ENCODE results near the gene ADAMTS19. TPM values are rescaled to one million over a fixed set of nuclear protein-coding genes. Genes with fewer than 3 reads are reported as not detected.
"Not testable (repeated sequence)": the region's sequence is repeated elsewhere in the genome, so short reads cannot be mapped to it uniquely, and the experiment has no call there.

Gene ADAMTS19
- total RNA-seq, 1 experiment from 2014 or later: 2.5 TPM

- no peaks in the 10 kb centered on the region for H3K4me1 ChIP-seq (ENCODE audit: low read length)
- no peak overlapping the region for H3K4me2 ChIP-seq (ENCODE audit: low read depth, low read length, poor library complexity, severe bottlenecking)
- no peak overlapping the region for H3K4me3 ChIP-seq (ENCODE audit: low read length)
- H2AFZ ChIP-seq (ENCODE audit: low read length): no peak overlapping the region
- no peak overlapping the region for H3K27ac ChIP-seq (ENCODE audit: low read length)
- H3K36me3 ChIP-seq (ENCODE audit: insufficient read depth, low read length): no peaks in the 10 kb centered on the region
- H3K9me2 ChIP-seq (replicated peaks; ENCODE audit: insufficient read depth, low read length): no peaks in the 10 kb centered on the region
- no peaks in the 10 kb centered on the region for H4K20me1 ChIP-seq (ENCODE audit: insufficient read depth, low read depth, low read length)
- no peak overlapping the region for H3K9ac ChIP-seq (ENCODE audit: low read length)
- no peaks in the 10 kb centered on the region for H3K27me3 ChIP-seq (ENCODE audit: low read length)
- H3K9me3 ChIP-seq (ENCODE audit: low read length): no peaks in the 10 kb centered on the region
- H3K79me2 ChIP-seq (ENCODE audit: low read length): no peaks in the 10 kb centered on the region
- DNase-seq: no peak
These were observed 159.7 kb downstream of the ADAMTS19 start for GRCh38 chr5:129619782-129620181.

DNA sequence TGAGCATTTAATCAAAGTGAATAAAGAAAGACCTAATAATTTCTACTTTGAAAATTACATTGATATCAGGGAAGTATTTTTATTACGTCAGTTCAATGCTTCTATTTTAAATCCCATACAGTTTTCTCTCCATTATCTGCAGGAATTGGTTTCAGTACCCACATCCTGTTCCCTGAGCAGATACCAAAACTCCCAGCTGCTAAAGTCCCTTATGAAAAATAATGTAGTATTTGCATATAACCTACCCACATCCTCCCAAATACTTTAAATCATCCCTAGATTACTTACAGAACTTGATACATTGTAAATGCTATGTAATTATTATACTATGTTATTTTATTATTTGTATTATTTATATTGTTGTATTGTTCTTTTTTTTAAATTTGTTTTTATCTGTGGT, 162.4 kb downstream of the ADAMTS19 start:
- Histone ChIP-seq H4K20me1 (ENCODE audit: insufficient read depth, low read depth, low read length) (no peaks in the 10 kb centered on the region), H3K9me2 (replicated peaks; ENCODE audit: insufficient read depth, low read length) (no peaks in the 10 kb centered on the region), H3K79me2 (ENCODE audit: low read length) (no peaks in the 10 kb centered on the region), H3K36me3 (ENCODE audit: insufficient read depth, low read length) (no peaks in the 10 kb centered on the region), H3K9me3 (ENCODE audit: low read length) (no peaks in the 10 kb centered on the region), H3K9ac (ENCODE audit: low read length) (no peak overlapping the region), H2AFZ (ENCODE audit: low read length) (no peak overlapping the region), H3K27me3 (ENCODE audit: low read length) (no peaks in the 10 kb centered on the region), H3K4me3 (ENCODE audit: low read length) (no peak overlapping the region), H3K4me2 (ENCODE audit: low read depth, low read length, poor library complexity, severe bottlenecking) (no peak overlapping the region), H3K27ac (ENCODE audit: low read length) (no peak overlapping the region), H3K4me1 (ENCODE audit: low read length) (no peaks in the 10 kb centered on the region)
- DNase-seq: no peak

- DNase-seq: no peak
- H3K9me3 ChIP-seq (ENCODE audit: low read length): no peaks in the 10 kb centered on the region
These were observed 169.5 kb downstream of the ADAMTS19 start for GRCh38 chr5:129629575-129629974.

DNA sequence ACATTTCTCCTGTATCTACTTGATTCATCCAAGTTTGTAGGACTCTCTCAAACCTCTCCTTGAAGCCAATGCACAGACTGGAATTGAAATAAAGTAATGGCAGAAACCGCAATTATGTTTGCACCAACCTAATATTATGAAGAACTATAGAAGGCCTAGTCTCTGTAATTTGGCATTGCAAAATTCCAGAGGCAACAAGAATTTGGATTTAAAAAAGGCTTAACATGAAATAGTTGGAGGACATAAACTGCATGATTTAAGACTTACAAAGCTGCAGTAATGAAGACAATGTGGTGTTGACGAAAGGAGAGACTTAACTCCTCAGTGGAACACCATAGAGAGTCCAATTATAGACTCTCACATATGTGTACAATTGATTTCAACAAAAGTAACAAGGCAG, 170.0 kb downstream of the ADAMTS19 start:
- DNase-seq: no peak
- no peak overlapping the region for H2AFZ ChIP-seq (ENCODE audit: low read length)
- no peak overlapping the region for H3K4me2 ChIP-seq (ENCODE audit: low read depth, low read length, poor library complexity, severe bottlenecking)
- H3K4me1 ChIP-seq (ENCODE audit: low read length): no peaks in the 10 kb centered on the region
- H3K4me3 ChIP-seq (ENCODE audit: low read length): no peak overlapping the region
- H3K36me3 ChIP-seq (ENCODE audit: insufficient read depth, low read length): no peaks in the 10 kb centered on the region
- H3K27me3 ChIP-seq (ENCODE audit: low read length): no peaks in the 10 kb centered on the region
- no peaks in the 10 kb centered on the region for H4K20me1 ChIP-seq (ENCODE audit: insufficient read depth, low read depth, low read length)
- no peaks in the 10 kb centered on the region for H3K9me2 ChIP-seq (replicated peaks; ENCODE audit: insufficient read depth, low read length)
- H3K79me2 ChIP-seq (ENCODE audit: low read length): no peaks in the 10 kb centered on the region
- no peak overlapping the region for H3K27ac ChIP-seq (ENCODE audit: low read length)
- H3K9me3 ChIP-seq (ENCODE audit: low read length): no peaks in the 10 kb centered on the region
- no peak overlapping the region for H3K9ac ChIP-seq (ENCODE audit: low read length)

More at GRCh38 chr5:129629575-129629974, 169.5 kb downstream of the ADAMTS19 start:
- Histone ChIP-seq H3K27me3 (ENCODE audit: low read length) (no peaks in the 10 kb centered on the region), H3K4me2 (ENCODE audit: low read depth, low read length, poor library complexity, severe bottlenecking) (no peak overlapping the region), H4K20me1 (ENCODE audit: insufficient read depth, low read depth, low read length) (no peaks in the 10 kb centered on the region), H3K79me2 (ENCODE audit: low read length) (no peaks in the 10 kb centered on the region), H3K36me3 (ENCODE audit: insufficient read depth, low read length) (no peaks in the 10 kb centered on the region), H2AFZ (ENCODE audit: low read length) (no peak overlapping the region), H3K4me3 (ENCODE audit: low read length) (no peak overlapping the region), H3K9ac (ENCODE audit: low read length) (no peak overlapping the region), H3K4me1 (ENCODE audit: low read length) (no peaks in the 10 kb centered on the region), H3K9me2 (replicated peaks; ENCODE audit: insufficient read depth, low read length) (no peaks in the 10 kb centered on the region), H3K27ac (ENCODE audit: low read length) (no peak overlapping the region)

- H3K36me3 ChIP-seq (ENCODE audit: insufficient read depth, low read length): no peaks in the 10 kb centered on the region
- no peak overlapping the region for H3K4me3 ChIP-seq (ENCODE audit: low read length)
- no peaks in the 10 kb centered on the region for H3K9me3 ChIP-seq (ENCODE audit: low read length)
- no peak overlapping the region for H2AFZ ChIP-seq (ENCODE audit: low read length)
- H3K9ac ChIP-seq (ENCODE audit: low read length): no peak overlapping the region
- no peak overlapping the region for H3K27ac ChIP-seq (ENCODE audit: low read length)
- no peaks in the 10 kb centered on the region for H4K20me1 ChIP-seq (ENCODE audit: insufficient read depth, low read depth, low read length)
- H3K79me2 ChIP-seq (ENCODE audit: low read length): no peaks in the 10 kb centered on the region
- no peak overlapping the region for H3K4me2 ChIP-seq (ENCODE audit: low read depth, low read length, poor library complexity, severe bottlenecking)
- no peaks in the 10 kb centered on the region for H3K27me3 ChIP-seq (ENCODE audit: low read length)
- H3K4me1 ChIP-seq (ENCODE audit: low read length): no peaks in the 10 kb centered on the region
- DNase-seq: peak; percentile 10
- H3K9me2 ChIP-seq (replicated peaks; ENCODE audit: insufficient read depth, low read length): no peaks in the 10 kb centered on the region
These were observed 171.9 kb downstream of the ADAMTS19 start for GRCh38 chr5:129631961-129632360.

- not testable (repeated sequence) for H3K9me2 ChIP-seq (replicated peaks; ENCODE audit: insufficient read depth, low read length); H3K4me3 ChIP-seq (ENCODE audit: low read length); H2AFZ ChIP-seq (ENCODE audit: low read length); DNase-seq; H4K20me1 ChIP-seq (ENCODE audit: insufficient read depth, low read depth, low read length); H3K9ac ChIP-seq (ENCODE audit: low read length); H3K36me3 ChIP-seq (ENCODE audit: insufficient read depth, low read length); H3K4me1 ChIP-seq (ENCODE audit: low read length); H3K4me2 ChIP-seq (ENCODE audit: low read depth, low read length, poor library complexity, severe bottlenecking); H3K27me3 ChIP-seq (ENCODE audit: low read length); H3K27ac ChIP-seq (ENCODE audit: low read length); H3K79me2 ChIP-seq (ENCODE audit: low read length); H3K9me3 ChIP-seq (ENCODE audit: low read length)
These were observed 177.4 kb downstream of the ADAMTS19 start for GRCh38 chr5:129637501-129637900.

DNA sequence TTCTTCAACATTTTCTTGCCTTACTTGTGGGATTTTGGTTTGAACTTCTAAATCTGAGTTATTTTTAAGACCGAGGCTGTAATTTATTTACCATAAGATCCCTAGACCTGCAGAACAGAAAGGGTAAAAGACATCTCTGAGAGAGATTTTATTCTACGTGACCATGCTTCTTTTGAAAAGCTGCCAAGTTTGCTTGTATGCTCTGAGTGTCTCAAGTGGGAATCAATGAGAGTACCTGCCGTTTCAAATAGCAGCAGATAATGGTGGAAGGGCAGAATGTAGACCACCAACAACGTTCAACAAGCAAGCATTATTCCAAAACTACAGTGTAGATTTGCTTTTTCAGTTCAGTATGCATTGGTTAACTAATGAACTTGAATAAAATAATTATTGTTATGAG, 179.2 kb downstream of the ADAMTS19 start:
- no peaks in the 10 kb centered on the region for H4K20me1 ChIP-seq (ENCODE audit: insufficient read depth, low read depth, low read length)
- DNase-seq: no peak
- no peaks in the 10 kb centered on the region for H3K4me1 ChIP-seq (ENCODE audit: low read length)
- no peaks in the 10 kb centered on the region for H3K79me2 ChIP-seq (ENCODE audit: low read length)
- no peak overlapping the region for H3K9ac ChIP-seq (ENCODE audit: low read length)
- H3K9me3 ChIP-seq (ENCODE audit: low read length): no peaks in the 10 kb centered on the region
- H3K36me3 ChIP-seq (ENCODE audit: insufficient read depth, low read length): no peaks in the 10 kb centered on the region
- no peaks in the 10 kb centered on the region for H3K27me3 ChIP-seq (ENCODE audit: low read length)
- no peak overlapping the region for H2AFZ ChIP-seq (ENCODE audit: low read length)
- H3K9me2 ChIP-seq (replicated peaks; ENCODE audit: insufficient read depth, low read length): no peaks in the 10 kb centered on the region
- H3K27ac ChIP-seq (ENCODE audit: low read length): no peak overlapping the region
- H3K4me2 ChIP-seq (ENCODE audit: low read depth, low read length, poor library complexity, severe bottlenecking): no peak overlapping the region
- H3K4me3 ChIP-seq (ENCODE audit: low read length): no peak overlapping the region

- Histone ChIP-seq H2AFZ (ENCODE audit: low read length) (no peak overlapping the region), H3K79me2 (ENCODE audit: low read length) (no peaks in the 10 kb centered on the region), H3K4me1 (ENCODE audit: low read length) (no peaks in the 10 kb centered on the region), H3K27me3 (ENCODE audit: low read length) (no peaks in the 10 kb centered on the region), H3K4me2 (ENCODE audit: low read depth, low read length, poor library complexity, severe bottlenecking) (no peak overlapping the region), H3K9me3 (ENCODE audit: low read length) (no peaks in the 10 kb centered on the region), H3K4me3 (ENCODE audit: low read length) (no peak overlapping the region), H3K27ac (ENCODE audit: low read length) (no peak overlapping the region), H4K20me1 (ENCODE audit: insufficient read depth, low read depth, low read length) (no peaks in the 10 kb centered on the region), H3K36me3 (ENCODE audit: insufficient read depth, low read length) (no peaks in the 10 kb centered on the region), H3K9ac (ENCODE audit: low read length) (no peak overlapping the region), H3K9me2 (replicated peaks; ENCODE audit: insufficient read depth, low read length) (no peaks in the 10 kb centered on the region)
- no peak for DNase-seq
These were observed 192.4 kb downstream of the ADAMTS19 start for GRCh38 chr5:129652349-129653056.

DNA sequence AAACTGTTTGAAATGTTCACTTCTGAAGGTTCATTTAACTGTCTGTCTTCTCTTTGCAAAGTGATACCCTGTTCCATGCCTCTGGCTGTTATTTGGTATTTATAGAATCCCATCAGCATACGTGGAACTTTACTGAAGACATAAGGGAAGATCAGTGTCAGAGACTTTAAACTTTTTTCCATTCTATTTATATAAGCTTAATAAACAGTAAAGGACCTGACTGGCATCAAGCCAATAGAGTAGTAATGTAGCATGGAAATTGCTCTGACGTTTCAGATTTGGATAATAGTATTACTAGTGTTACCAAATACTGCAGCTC, 192.9 kb downstream of the ADAMTS19 start:
- no peaks in the 10 kb centered on the region for H3K4me1 ChIP-seq (ENCODE audit: low read length)
- no peaks in the 10 kb centered on the region for H3K36me3 ChIP-seq (ENCODE audit: insufficient read depth, low read length)
- H3K27me3 ChIP-seq (ENCODE audit: low read length): no peaks in the 10 kb centered on the region
- no peaks in the 10 kb centered on the region for H3K79me2 ChIP-seq (ENCODE audit: low read length)
- no peak overlapping the region for H3K9ac ChIP-seq (ENCODE audit: low read length)
- H4K20me1 ChIP-seq (ENCODE audit: insufficient read depth, low read depth, low read length): no peaks in the 10 kb centered on the region
- H3K4me2 ChIP-seq (ENCODE audit: low read depth, low read length, poor library complexity, severe bottlenecking): no peak overlapping the region
- no peaks in the 10 kb centered on the region for H3K9me2 ChIP-seq (replicated peaks; ENCODE audit: insufficient read depth, low read length)
- no peak for DNase-seq
- H3K27ac ChIP-seq (ENCODE audit: low read length): no peak overlapping the region
- H3K4me3 ChIP-seq (ENCODE audit: low read length): no peak overlapping the region
- no peak overlapping the region for H2AFZ ChIP-seq (ENCODE audit: low read length)
- H3K9me3 ChIP-seq (ENCODE audit: low read length): no peaks in the 10 kb centered on the region

All from Karpas-422 (cell line).